Chondrocyte (in vitro differentiated cells): ENCODE results near the gene CDC42SE2. TPM values are rescaled to one million over a fixed set of nuclear protein-coding genes. Genes with fewer than 3 reads are reported as not detected.
A peak's percentile ranks its signal among the peaks of the same experiment; 100 is the strongest.

Source experiments
- DNase-seq: peaks from one replicate; pipeline ENCODE4 v3.0.0; 2021; ENCODE audit warnings: mixed read lengths, low spot score
- H3K27ac Mint-ChIP-seq: one replicate; pipeline ENCODE4 v1.8.0; 2021; ENCODE audit warnings: mild to moderate bottlenecking, moderate library complexity, mixed read lengths; ENCODE audit not compliant: unreplicated experiment
- H3K27me3 Mint-ChIP-seq: 2 replicates; pipeline ENCODE4 v1.8.0; 2021; ENCODE audit warnings: low read depth, mixed read lengths
- H3K36me3 Mint-ChIP-seq: 2 replicates; pipeline ENCODE4 v1.8.0; 2021; ENCODE audit warnings: low read depth, mixed read lengths
- H3K4me1 Mint-ChIP-seq: 2 replicates; pipeline ENCODE4 v1.8.0; 2021; ENCODE audit warnings: low read depth, mild to moderate bottlenecking, mixed read lengths
- H3K4me3 Mint-ChIP-seq: one replicate; pipeline ENCODE4 v1.8.0; 2021; ENCODE audit warnings: mild to moderate bottlenecking, moderate library complexity, mixed read lengths; ENCODE audit not compliant: unreplicated experiment
- H3K9me3 Mint-ChIP-seq: 2 replicates; pipeline ENCODE4 v1.8.0; 2021; ENCODE audit warnings: low read depth, mixed read lengths
- total RNA-seq: library from RNA; stranded (reverse); gene quantifications from 3 replicates; pipeline ENCODE4 v1.2.1, GENCODE V29; 2021
- TF ChIP-seq, protein P1 (sequence below): fragments of 200-600 bp; sonication (generic); IDR thresholded peaks from 2 replicates; pipeline ENCODE4 v1.5.0; 2021; ENCODE audit warnings: antibody characterized with exemption, mild to moderate bottlenecking, moderate library complexity

CDC42SE2 gene
- total RNA-seq, 1 donor from 2014 or later: 23.7 TPM

DNA sequence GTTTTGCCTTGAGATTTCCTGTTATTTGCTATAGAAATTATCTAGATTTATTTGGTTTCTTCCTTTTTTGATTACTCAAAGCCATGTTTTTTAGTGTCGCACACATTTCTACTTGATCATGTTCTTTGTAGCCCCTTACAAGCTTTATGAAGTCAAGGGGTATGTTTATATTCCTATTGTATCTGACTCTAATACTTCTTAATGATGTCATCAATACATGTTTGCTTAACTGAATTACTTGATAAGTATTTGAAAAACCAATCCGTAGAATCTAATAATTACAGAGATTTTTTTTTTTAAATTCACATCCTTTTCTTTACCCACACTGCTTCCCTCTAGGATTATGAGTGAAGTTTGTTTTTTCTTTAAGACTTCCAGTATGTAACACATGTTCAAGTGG is 53.0 kb downstream of the CDC42SE2 start:
- no peak for DNase-seq
- no peak overlapping the region for H3K27ac Mint-ChIP-seq
- no peak overlapping the region for H3K4me3 Mint-ChIP-seq
- H3K9me3 Mint-ChIP-seq: peaks cover 4% of the 10 kb centered on the region
- peaks cover 47% of the 10 kb centered on the region for H3K4me1 Mint-ChIP-seq
- peaks cover 1% of the 10 kb centered on the region for H3K36me3 Mint-ChIP-seq
- H3K27me3 Mint-ChIP-seq: no peaks in the 10 kb centered on the region
- TF ChIP-seq, protein P1, sequence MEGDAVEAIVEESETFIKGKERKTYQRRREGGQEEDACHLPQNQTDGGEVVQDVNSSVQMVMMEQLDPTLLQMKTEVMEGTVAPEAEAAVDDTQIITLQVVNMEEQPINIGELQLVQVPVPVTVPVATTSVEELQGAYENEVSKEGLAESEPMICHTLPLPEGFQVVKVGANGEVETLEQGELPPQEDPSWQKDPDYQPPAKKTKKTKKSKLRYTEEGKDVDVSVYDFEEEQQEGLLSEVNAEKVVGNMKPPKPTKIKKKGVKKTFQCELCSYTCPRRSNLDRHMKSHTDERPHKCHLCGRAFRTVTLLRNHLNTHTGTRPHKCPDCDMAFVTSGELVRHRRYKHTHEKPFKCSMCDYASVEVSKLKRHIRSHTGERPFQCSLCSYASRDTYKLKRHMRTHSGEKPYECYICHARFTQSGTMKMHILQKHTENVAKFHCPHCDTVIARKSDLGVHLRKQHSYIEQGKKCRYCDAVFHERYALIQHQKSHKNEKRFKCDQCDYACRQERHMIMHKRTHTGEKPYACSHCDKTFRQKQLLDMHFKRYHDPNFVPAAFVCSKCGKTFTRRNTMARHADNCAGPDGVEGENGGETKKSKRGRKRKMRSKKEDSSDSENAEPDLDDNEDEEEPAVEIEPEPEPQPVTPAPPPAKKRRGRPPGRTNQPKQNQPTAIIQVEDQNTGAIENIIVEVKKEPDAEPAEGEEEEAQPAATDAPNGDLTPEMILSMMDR: no peak

DNA sequence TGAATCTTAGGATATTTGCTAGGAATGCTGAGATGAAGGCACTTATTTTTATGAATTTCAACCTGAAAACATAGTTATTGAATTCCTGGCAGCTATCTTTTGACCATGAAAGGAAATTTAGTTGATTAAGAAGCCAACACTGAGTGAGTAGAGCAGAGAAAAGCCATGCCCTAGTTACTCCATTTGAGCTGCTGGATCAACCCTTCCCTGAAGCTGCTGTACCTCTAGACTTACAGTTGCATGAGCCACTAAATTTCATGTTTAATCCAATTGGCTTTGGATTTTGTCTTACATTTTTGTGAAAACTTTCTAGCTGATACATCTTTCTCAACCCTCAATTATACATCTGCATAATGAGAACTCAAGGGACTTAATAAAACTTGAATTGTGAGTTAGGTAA is 54.6 kb downstream of the CDC42SE2 start:
- H3K4me1 Mint-ChIP-seq: peaks cover 38% of the 10 kb centered on the region
- peaks cover 4% of the 10 kb centered on the region for H3K9me3 Mint-ChIP-seq
- H3K27ac Mint-ChIP-seq: no peak overlapping the region
- no peak overlapping the region for H3K4me3 Mint-ChIP-seq
- no peaks in the 10 kb centered on the region for H3K27me3 Mint-ChIP-seq
- DNase-seq: no peak
- H3K36me3 Mint-ChIP-seq: peaks cover 1% of the 10 kb centered on the region
- TF ChIP-seq, protein P1: no peak

DNA sequence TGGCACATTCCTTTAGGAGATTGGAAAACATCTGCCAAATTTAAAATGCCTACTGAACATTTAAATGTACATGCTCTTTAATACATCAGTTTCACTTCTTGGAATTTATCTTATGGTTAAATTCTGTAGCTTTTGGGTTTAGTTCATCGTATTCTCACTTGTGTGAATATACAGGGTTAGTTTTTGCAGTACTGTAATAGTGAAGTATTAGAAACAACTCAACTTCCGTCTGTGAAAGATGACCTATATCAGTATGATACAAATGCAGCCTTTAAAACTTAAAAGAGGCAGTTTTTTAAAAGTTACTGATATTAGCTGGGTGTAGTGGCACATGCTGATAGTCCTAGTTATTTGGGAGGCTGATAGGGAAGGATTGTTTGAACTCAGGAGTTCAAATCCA is 57.2 kb downstream of the CDC42SE2 start:
- peaks cover 46% of the 10 kb centered on the region for H3K4me1 Mint-ChIP-seq
- H3K36me3 Mint-ChIP-seq: peaks cover 1% of the 10 kb centered on the region
- H3K9me3 Mint-ChIP-seq: peaks cover 4% of the 10 kb centered on the region
- H3K4me3 Mint-ChIP-seq: no peak overlapping the region
- no peak overlapping the region for H3K27ac Mint-ChIP-seq
- TF ChIP-seq, protein P1: no peak
- no peaks in the 10 kb centered on the region for H3K27me3 Mint-ChIP-seq
- no peak for DNase-seq

DNA sequence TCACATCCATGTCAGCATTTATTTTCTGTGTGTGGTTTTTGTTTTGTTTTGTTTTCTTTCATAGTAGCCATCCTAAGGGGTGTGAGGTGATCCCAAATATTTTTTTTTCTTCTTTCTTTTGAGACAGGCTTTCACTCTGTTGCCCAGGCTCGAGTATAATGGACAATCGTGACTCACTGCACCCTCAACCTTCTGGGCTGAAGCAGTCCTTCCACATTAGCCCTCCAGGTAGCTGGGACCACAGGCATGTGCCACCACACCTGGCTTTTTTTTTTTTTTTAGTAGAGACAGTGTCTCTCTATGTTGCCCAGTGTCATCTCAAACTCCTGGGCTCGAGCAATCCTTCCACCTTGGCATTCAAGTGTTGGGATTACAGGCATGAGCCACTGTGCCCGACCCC is 59.1 kb downstream of the CDC42SE2 start:
- H3K9me3 Mint-ChIP-seq: peaks cover 4% of the 10 kb centered on the region
- DNase-seq: no peak
- no peaks in the 10 kb centered on the region for H3K27me3 Mint-ChIP-seq
- H3K36me3 Mint-ChIP-seq: peaks cover 1% of the 10 kb centered on the region
- TF ChIP-seq, protein P1: no peak
- H3K27ac Mint-ChIP-seq: peak overlapping the region; percentile 68
- H3K4me3 Mint-ChIP-seq: no peak overlapping the region
- H3K4me1 Mint-ChIP-seq: peaks cover 43% of the 10 kb centered on the region

DNA sequence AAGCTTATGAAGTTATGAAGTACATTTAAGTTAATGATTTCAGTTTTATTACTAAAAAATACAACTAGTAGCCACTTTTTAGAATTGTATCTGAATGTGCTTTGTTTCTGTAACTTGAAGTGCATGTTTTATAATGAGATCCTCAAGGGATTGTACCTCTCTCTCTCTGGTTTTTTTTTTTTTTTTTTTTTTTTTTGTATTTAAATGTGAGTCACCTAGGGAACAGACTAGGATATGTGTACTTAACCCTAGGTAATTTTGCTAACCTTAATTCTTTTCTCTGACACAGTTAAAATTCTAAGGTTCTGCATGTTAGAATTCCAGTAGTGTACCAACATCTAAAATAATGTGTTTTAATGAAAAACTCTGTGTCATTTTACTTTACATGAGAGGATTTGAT is 59.5 kb downstream of the CDC42SE2 start:
- peaks cover 4% of the 10 kb centered on the region for H3K9me3 Mint-ChIP-seq
- H3K27ac Mint-ChIP-seq: no peak overlapping the region
- TF ChIP-seq, protein P1: no peak
- H3K27me3 Mint-ChIP-seq: no peaks in the 10 kb centered on the region
- DNase-seq: no peak
- H3K4me1 Mint-ChIP-seq: peaks cover 48% of the 10 kb centered on the region
- no peak overlapping the region for H3K4me3 Mint-ChIP-seq
- peaks cover 1% of the 10 kb centered on the region for H3K36me3 Mint-ChIP-seq
